GM03348 (cell line): Measurements from ENCODE around the gene PGAP6.
"Not testable (repeated sequence)": the region's sequence is repeated elsewhere in the genome, so short reads cannot be mapped to it uniquely, and the experiment has no call there.

Source experiments
- DNase-seq: peaks from one replicate; pipeline ENCODE4 v3.0.0; 2012; ENCODE audit warnings: low spot score

PGAP6 gene

GRCh38 chr16:349211-349610 lies 32.6 kb downstream of the PGAP6 start:
- no peak for DNase-seq

- DNase-seq: not testable (repeated sequence)
Observed at GRCh38 chr16:348495-348894, 33.3 kb downstream of the PGAP6 start.

GRCh38 chr16:347203-347602 lies 34.6 kb downstream of the PGAP6 start:
- no peak for DNase-seq

- DNase-seq: no peak
Observed at GRCh38 chr16:346587-346986, 35.2 kb downstream of the PGAP6 start.

- DNase-seq: no peak
Observed at GRCh38 chr16:345772-346171, 36.0 kb downstream of the PGAP6 start.

GRCh38 chr16:342455-343213 lies 39.1 kb downstream of the PGAP6 start:
- DNase-seq: no peak

GRCh38 chr16:341974-342336 lies 39.8 kb downstream of the PGAP6 start:
- not testable (repeated sequence) for DNase-seq

GRCh38 chr16:341095-341973 lies 40.4 kb downstream of the PGAP6 start:
- DNase-seq: not testable (repeated sequence)

- DNase-seq: no peak
Observed at GRCh38 chr16:340370-341091, 41.2 kb downstream of the PGAP6 start.

- no peak for DNase-seq
Observed at GRCh38 chr16:339680-340079, 42.1 kb downstream of the PGAP6 start.

GRCh38 chr16:337975-338575 lies 43.7 kb downstream of the PGAP6 start:
- DNase-seq: no peak

GRCh38 chr16:337437-337836 lies 44.3 kb downstream of the PGAP6 start:
- DNase-seq: no peak

GRCh38 chr16:336269-336668 lies 45.5 kb downstream of the PGAP6 start:
- DNase-seq: no peak

- not testable (repeated sequence) for DNase-seq
Observed at GRCh38 chr16:334861-335632, 46.7 kb downstream of the PGAP6 start.

- not testable (repeated sequence) for DNase-seq
Observed at GRCh38 chr16:334164-334832, 47.5 kb downstream of the PGAP6 start.

- DNase-seq: no peak
Observed at GRCh38 chr16:333406-334094, 48.2 kb downstream of the PGAP6 start.

- peak; percentile 54 for DNase-seq
Observed at GRCh38 chr16:331181-331814, 50.5 kb downstream of the PGAP6 start.

GRCh38 chr16:330741-331140 lies 51.0 kb downstream of the PGAP6 start:
- DNase-seq: no peak

GRCh38 chr16:325375-326145 lies 56.2 kb downstream of the PGAP6 start:
- no peak for DNase-seq
